NCI-H146 (cell line): ENCODE results near the gene HTT.
"Not testable (repeated sequence)": the region's sequence is repeated elsewhere in the genome, so short reads cannot be mapped to it uniquely, and the experiment has no call there.

Experiments used
- DNase-seq: peaks from one replicate; lab custom pipeline; 2025; lab: John Stamatoyannopoulos, UW

HTT gene

DNA sequence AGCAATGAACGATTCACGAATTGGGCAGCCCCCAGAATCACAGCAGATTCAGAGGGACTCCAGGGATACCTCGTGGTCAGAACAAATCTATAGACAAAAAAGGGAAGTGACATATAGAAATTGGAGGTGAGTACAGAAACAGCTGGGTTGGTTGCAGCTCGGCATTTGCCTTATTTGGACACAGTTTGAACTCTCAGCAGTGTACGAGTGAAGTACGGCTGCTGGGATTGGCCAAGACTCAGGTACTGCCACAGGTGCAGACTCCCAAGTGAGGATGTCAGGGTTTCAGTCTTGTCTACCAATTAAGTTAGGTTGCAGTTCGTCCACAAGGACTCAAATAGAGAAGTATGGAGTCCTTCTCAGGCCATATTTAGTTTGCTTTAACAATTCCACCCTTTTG is 28.3 kb upstream of the HTT start:
- no peak for DNase-seq

DNA sequence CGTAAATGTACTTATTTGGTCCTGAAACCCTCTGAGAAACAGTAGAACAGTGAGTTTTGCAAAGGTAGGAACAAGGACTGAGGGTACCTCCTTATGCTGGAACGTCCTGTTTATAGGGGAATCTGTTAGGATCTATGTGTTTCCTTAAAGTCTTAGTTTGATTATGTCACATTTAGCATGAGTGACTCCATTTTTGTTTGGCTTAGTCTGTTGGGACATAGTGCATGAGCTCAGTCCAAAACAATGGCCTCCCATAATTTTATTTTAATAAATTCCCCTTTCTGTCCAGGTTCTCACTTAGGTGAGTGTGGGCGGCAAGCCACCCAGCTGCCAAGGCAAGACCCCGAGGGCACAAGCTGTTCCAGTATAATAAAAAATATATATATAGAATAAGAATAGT is 27.9 kb upstream of the HTT start:
- DNase-seq: no peak

DNA sequence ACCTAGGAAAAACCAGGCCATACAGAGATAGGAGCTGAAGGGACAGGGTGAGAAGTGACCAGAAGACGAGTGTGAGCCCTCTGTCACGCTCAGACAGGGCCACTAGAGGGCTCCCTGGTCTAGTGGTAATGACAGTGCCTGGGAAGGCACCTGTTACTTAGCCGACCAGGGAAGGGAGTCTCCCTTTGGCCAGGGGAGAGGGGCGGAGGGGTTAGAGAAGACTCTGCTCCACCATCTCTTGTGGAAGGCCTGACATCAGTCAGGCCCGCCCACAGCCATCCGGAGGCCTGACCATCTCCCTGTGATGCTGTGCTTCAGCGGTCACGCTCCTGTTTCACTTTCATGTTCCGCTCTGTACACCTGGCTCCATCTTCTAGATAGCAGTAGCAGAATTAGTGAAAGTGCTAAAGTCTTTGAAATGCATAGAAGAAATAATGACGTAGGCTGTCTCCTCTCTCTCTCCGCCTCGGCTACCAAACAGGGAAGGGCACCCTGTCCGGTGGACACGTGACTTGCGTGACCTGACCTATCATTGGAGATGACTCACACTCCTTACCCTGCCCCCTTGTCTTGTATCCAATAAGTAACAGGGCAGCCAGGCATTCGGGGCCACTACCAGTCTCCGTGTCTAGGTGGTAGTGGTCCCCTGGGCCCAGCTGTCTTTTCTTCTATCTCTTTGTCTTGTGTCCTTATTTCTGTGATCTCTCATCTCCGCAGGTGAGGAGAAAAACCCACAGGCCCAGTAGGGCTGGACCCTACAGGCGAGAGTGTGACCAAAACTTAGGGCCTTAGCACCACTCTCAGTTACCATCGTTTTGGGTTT is 26.8 kb upstream of the HTT start:
- DNase-seq: peak; percentile 95

DNA sequence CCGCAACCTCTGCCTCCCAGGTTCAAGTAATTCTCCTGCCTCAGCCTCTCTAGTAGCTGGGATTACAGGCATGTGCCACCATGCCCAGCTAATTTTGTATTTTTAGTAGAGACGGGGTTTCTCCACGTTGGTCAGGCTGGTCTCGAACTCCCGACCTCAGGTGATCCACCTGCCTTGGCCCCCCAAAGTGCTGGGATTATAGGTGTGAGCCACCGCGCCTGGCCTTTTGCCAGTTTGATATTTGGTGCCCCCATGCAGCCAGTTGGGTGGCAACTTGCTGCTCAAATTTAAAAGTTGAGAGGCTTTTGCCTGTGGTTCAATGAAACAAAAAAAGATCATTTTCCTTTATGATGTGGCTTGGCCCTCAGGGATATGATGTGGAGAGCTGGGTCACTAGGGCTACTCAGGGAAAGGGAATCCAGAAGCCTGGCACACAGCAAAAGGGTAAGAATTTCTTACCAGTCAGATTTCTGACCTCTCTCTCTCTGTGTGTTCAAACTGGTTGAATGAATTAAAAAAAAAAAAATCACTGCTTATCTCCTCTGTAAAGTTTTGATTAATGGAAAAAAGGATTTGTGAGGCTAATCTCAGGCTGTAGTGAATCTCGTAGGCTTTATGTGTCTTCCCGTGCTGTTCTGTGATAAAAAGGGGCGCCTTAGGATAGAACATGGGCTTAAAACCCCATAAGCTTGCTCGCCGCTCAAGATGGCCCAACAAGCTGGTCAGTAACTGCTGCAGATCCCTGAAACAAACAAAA is 23.2 kb upstream of the HTT start:
- DNase-seq: not testable (repeated sequence)

DNA sequence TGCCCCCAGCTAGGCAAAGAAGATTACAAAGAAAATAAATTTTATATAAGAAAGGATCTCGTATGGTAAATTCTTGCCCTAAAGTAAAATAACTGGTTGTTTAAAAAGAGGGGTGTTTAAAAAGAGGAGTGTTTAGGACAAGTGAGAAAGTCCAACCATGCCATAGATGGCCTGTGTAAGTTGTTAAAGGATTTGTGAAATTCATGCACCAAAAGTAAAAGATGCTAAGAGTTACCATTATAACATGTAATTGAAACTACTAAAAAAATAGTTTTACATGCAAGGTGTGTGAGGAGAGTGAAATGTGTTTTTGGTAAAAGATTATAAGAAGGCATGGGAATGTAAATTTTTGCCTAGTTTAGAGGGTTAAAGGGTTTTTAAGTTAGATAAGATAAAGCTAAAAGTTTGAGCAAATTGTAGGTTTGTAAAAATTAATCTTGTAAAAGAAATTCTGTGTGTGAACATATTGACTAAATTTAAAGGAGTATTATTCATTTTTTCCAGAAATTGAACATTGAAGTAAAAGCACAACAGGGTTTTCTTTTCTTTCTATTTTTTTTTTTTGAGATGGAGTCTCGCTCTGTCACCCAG is 20.2 kb upstream of the HTT start:
- DNase-seq: no peak

DNA sequence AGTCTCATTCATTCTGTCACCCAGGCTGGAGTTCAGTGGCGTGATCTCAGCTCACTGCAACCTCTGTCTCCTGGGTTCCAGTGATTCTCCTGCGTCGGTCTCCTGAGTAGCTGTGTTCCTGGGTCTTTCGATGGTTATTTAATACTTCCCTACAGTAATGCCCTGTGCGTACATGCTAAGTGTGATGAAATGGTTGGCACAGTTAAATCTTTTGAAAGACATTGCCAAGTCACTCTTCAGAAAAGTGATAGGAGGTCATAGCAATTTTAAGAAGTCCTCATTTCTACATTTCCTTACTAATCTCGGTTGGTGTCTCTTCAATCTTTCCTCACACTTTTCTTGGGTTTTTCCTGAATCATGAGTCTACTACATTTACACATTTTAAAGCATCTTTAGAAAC is 14.5 kb upstream of the HTT start:
- DNase-seq: no peak

DNA sequence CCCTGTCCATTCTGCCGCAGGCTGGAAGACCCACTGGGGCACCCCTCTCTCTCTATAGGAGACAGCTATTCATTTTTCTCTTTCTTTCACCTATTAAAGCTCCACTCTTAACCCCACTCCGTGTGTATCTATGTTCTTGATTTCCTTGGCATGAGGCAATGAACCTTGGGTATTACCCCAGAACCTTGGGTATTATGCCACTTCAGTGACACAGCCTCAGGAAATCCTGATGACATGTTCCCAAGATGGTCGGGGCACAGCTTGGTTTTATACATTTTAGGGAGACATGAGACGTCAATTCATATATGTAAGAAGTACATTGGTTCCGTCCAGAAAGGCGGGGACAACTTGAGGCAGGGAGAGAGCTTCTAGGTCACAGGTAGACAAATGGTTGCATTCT is 13.5 kb upstream of the HTT start:
- DNase-seq: no peak

DNA sequence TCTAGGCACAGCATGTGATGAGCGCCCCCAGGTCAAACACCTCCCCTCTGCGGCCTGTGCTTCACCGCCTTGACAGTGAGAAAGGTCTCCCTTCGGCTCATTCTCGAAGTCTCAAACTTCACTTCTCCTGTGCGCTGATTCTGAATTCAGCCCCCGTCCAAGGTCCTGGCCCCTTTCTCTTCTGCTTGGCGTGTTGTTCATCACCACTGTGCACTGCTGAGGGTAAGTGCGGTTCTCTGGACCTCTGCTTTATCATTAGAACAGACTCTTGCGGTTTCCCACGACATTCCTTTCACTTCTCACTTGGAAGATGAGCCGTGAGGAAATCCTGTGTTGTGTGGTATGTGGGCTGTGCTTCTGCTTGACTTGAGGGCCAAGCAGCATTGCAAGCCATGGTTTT is 12.0 kb upstream of the HTT start:
- no peak for DNase-seq

DNA sequence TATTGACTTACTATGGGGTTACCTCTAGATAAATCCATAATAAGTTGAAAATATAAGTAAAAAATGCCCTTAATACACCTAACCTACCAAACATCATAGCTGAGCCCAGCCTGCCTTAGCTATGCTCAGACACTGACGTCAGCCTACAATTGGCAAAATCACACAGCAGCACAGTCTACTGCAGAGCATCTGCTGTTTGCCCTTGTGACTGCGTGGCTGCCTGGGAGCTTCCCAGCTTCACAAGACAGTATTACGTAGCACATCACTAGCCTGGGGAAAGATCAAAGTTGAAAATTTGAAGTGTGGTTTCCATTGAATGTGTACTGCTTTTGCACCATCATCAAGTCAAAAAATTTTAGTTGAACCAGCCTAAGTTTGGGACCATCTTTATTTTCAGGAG is 8.9 kb upstream of the HTT start:
- DNase-seq: no peak

DNA sequence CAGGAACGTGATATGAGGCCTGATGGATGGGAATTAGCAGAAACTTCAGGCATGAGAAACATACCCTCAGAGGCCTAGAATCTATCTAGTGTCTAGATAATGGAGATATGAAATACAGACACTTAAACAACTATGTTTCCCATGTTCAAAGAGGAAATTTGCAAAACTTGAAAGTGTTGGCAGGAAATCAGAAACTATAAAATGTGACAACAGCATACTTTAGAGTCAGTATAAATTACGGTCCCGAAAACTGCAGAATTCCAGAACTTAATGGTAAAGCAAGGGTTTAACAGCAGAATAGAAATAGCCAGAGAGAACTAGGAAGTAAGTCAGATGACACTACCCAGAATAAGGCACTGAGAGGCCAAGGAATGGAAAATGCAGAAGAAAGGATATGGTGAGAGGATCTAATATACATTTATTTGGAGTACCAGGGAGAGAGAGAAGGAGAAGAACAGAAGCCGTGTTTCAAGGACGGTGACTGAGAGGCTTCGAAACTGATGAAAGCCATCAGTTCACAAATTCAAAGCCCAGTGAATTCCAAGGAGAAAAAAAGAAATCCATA is 7.6 kb upstream of the HTT start:
- DNase-seq: no peak

DNA sequence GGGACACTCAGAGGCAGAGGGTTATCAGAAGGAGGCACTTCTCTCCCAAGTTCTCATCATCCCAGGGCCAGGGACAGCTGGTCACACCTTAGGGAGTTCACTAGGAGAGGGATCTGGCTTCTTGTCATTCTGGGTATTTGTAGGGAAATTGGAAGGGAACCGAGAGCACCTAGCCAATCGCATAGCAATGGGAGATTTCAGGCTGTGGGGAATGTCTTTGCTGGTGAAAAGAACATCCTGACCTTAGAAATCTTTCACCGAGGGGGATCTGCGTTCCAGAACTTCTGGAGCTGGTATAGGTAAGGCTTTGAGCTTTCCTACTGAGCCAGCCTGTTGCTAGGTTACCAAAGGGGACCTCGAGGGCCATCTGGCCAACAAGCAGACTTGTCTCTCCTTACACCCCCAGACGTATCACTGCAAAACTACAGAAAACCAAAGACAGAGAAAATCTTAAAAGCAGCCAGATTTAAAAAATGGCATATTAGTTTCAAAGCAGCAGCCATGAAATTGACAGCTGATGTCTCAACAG is 6.9 kb upstream of the HTT start:
- no peak for DNase-seq

DNA sequence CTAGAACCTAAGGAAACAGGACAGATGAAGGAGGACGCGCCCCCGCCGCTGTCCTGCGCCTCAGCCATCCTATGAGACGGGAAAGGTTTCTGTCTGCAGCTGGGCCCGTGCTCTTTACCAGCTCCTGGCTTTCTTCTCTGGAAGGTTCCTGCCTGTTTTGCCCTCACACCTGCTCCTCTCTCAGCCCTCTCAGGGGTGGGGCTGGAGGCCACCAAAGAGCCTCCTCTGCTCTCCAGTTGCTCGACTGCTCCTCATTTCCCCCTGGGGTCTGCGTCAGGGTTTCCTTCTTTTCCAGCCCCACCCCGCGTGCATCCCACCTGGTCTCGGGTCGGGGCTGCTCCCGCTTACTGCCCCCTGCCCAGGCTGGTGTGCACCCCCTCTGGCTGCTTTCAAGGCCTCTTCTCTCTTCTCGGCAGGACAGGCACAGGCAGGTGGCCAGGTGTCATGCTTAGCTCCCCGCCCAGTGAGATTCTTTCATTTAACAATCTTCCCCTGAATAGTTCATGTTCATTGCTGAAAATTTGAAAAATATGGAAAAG is 4.8 kb upstream of the HTT start:
- DNase-seq: no peak

DNA sequence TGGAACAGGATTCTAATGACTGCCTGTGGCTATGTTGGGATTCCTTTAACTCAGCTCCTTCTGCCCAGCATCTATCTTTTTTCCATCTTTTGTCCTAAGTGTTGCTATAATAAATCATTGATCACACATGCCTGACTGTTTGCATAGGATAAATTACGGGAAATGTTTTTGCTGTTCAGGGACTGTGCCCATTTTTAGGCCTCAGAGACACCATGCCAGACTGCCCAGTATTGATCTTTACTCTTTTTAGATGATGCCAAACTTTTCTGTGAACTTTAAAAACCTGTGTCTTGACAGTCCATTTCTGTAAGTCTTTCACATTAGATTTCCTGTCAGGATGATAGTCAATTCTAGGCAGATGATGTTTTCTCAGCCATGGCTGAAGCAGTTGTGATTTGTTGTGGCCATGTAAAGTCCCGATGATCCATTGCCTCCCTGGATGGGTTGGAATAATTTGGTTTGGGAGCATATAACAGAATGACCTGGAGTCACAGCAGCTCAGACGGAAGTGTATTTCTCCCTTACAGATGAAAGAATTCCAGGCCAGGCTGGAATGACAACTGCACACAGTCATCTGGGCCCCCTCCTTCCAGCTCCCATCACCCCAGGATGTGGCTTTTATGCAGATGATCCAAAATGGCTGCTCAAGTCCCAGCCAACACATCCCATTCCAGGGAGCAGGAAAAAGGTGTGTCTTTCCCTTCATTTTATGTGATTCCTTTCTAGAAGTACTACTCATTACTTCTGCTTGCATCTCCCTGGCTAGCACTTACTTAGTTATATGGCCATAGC is 3.6 kb upstream of the HTT start:
- DNase-seq: no peak

DNA sequence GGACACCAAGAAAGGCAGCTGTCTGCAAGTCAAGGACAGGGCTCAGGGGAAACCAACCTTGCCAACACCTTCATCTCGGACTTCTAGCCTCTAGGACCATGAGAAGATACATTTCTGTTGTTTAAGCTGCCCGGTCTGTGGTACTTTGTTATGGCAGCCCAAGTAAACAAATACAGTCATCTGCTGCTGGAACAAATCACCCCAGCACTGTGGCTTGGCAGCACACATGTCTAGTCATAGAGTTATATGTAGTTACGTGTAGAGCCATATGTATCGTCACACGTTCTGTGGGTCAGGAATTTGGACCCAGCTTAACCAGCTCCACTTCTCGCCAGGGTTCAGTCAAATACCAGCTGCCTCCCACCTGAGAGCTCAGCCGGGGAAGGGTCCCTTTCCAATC is 2.7 kb upstream of the HTT start:
- no peak for DNase-seq

DNA sequence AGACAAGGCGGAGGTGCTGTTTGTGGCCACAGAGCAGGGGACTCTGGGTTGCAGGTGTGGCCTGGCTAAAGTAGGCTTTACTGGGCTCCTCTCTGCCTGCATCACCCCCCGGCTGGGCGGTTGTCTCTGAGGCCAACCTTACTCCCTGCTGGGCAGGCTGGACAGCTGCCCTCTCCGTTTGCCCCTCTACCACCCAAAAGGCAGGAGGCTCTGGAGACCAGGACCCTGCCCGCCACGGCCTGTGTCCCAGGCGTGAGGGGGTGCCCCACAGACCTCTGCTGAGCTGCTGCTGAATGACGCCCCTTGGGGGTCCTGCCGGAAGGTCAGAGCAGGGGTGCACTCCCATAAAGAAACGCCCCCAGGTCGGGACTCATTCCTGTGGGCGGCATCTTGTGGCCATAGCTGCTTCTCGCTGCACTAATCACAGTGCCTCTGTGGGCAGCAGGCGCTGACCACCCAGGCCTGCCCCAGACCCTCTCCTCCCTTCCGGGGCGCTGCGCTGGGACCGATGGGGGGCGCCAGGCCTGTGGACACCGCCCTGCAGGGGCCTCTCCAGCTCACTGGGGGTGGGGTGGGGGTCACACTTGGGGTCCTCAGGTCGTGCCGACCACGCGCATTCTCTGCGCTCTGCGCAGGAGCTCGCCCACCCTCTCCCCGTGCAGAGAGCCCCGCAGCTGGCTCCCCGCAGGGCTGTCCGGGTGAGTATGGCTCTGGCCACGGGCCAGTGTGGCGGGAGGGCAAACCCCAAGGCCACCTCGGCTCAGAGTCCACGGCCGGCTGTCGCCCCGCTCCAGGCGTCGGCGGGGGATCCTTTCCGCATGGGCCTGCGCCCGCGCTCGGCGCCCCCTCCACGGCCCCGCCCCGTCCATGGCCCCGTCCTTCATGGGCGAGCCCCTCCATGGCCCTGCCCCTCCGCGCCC is 1.1 kb upstream of the HTT start:
- peak; percentile 62 for DNase-seq

DNA sequence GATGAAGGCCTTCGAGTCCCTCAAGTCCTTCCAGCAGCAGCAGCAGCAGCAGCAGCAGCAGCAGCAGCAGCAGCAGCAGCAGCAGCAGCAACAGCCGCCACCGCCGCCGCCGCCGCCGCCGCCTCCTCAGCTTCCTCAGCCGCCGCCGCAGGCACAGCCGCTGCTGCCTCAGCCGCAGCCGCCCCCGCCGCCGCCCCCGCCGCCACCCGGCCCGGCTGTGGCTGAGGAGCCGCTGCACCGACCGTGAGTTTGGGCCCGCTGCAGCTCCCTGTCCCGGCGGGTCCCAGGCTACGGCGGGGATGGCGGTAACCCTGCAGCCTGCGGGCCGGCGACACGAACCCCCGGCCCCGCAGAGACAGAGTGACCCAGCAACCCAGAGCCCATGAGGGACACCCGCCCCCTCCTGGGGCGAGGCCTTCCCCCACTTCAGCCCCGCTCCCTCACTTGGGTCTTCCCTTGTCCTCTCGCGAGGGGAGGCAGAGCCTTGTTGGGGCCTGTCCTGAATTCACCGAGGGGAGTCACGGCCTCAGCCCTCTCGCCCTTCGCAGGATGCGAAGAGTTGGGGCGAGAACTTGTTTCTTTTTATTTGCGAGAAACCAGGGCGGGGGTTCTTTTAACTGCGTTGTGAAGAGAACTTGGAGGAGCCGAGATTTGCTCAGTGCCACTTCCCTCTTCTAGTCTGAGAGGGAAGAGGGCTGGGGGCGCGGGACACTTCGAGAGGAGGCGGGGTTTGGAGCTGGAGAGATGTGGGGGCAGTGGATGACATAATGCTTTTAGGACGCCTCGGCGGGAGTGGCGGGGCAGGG is 568 bp downstream of the HTT start:
- DNase-seq: peak; percentile 69

DNA sequence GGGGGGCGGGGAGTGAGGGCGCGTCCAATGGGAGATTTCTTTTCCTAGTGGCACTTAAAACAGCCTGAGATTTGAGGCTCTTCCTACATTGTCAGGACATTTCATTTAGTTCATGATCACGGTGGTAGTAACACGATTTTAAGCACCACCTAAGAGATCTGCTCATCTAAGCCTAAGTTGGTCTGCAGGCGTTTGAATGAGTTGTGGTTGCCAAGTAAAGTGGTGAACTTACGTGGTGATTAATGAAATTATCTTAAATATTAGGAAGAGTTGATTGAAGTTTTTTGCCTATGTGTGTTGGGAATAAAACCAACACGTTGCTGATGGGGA is 1.1 kb downstream of the HTT start:
- no peak for DNase-seq

DNA sequence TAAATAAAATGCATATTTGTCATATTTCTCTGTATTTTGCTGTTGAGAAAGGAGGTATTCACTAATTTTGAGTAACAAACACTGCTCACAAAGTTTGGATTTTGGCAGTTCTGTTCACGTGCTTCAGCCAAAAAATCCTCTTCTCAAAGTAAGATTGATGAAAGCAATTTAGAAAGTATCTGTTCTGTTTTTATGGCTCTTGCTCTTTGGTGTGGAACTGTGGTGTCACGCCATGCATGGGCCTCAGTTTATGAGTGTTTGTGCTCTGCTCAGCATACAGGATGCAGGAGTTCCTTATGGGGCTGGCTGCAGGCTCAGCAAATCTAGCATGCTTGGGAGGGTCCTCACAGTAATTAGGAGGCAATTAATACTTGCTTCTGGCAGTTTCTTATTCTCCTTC is 3.3 kb downstream of the HTT start:
- no peak for DNase-seq

DNA sequence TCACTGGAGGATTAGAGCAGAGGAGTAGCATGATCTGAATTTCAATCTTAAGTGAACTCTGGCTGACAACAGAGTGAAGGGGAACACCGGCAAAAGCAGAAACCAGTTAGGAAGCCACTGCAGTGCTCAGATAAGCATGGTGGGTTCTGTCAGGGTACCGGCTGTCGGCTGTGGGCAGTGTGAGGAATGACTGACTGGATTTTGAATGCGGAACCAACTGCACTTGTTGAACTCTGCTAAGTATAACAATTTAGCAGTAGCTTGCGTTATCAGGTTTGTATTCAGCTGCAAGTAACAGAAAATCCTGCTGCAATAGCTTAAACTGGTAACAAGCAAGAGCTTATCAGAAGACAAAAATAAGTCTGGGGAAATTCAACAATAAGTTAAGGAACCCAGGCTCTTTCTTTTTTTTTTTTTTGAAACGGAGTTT is 5.2 kb downstream of the HTT start:
- no peak for DNase-seq
